ENCODE results near the gene ZRANB3. TPM values are rescaled to one million over a fixed set of nuclear protein-coding genes. Genes with fewer than 3 reads are reported as not detected.

ZRANB3 gene
- total and polyA plus RNA-seq, 10 of the 15 experiments (the other 5 are each of a cell fraction or from before 2014, with no cell fraction given) = 5.6 to 11.4 (median 9.9) TPM

GRCh38 chr2:135174810-135175093 lies 356.3 kb downstream of the ZRANB3 start:
- SMC1A ChIA-PET (ENCODE audit: uncharacterized antibody, unreplicated experiment) = no interaction called here
- Histone ChIP-seq H3K27me3 (replicated peaks in 1 of 2; ENCODE audit: control insufficient read depth in 2 of 2, insufficient read depth in 2 of 2, low read length in 1 of 2) (no peaks in the 10 kb centered on the region), H3K36me3 (ENCODE audit: control insufficient read depth in 2 of 2, insufficient read depth in 2 of 2, low read length in 1 of 2) (peaks cover 0 to 11% of the 10 kb centered on the region in 2 experiments; a peak in 1 of 4 replicates), H3K4me1 (ENCODE audit: control insufficient read depth, insufficient read depth, low read length) (no peaks in the 10 kb centered on the region), H2AFZ (ENCODE audit: control insufficient read depth, low read depth, low read length) (no peak overlapping the region), H3K27ac (ENCODE audit: control insufficient read depth, insufficient read depth) (no peak overlapping the region), H3K4me2 (ENCODE audit: control insufficient read depth, insufficient read depth) (no peak overlapping the region), H3K9me3 (replicated peaks; ENCODE audit: control insufficient read depth, insufficient read depth, low read length) (no peaks in the 10 kb centered on the region), H4K20me1 (ENCODE audit: control insufficient read depth, insufficient read depth) (no peaks in the 10 kb centered on the region), H3K79me2 (ENCODE audit: control insufficient read depth, insufficient read depth, low read length) (no peaks in the 10 kb centered on the region), H3K4me3 (no peak overlapping the region), H3K9ac (ENCODE audit: control insufficient read depth, insufficient read depth, low read length) (no peak overlapping the region)
- DNase-seq (ENCODE audit: low read depth, low spot score) (no peak), FAIRE-seq (no peak), ATAC-seq (no peak)
- POLR2A ChIA-PET = interaction anchor here (0.6 kb wide), 1 partner anchor 19 kb away, joined by 4 read pairs; no protein-coding TSS in a partner anchor
- no TSS peak for BruUV-seq (replicated peaks)
- RAD21 ChIA-PET (ENCODE audit: unreplicated experiment) = no interaction called here
- intact Hi-C loops (cut with micrococcal nuclease; ENCODE audit: unreplicated experiment) (no loop called here), in situ Hi-C loops (cut with MboI) (no loop called here)
- CTCF ChIA-PET = no interaction called here
- TF ChIP-seq DPF2 (IDR thresholded peaks at IDR 0.05) (no peak), ZNF207 (IDR thresholded peaks at IDR 0.05; ENCODE audit: borderline replicate concordance) (no peak), CREM (IDR thresholded peaks at IDR 0.05; ENCODE audit: low read depth) (no peak), NR2F1 (conservative IDR thresholded peaks at IDR 0.05) (no peak), BCL11A (IDR thresholded peaks at IDR 0.05; ENCODE audit: low read depth, low read length) (no peak), NKRF (conservative IDR thresholded peaks at IDR 0.05) (no peak)
- TF ChIP-seq, protein P1, sequence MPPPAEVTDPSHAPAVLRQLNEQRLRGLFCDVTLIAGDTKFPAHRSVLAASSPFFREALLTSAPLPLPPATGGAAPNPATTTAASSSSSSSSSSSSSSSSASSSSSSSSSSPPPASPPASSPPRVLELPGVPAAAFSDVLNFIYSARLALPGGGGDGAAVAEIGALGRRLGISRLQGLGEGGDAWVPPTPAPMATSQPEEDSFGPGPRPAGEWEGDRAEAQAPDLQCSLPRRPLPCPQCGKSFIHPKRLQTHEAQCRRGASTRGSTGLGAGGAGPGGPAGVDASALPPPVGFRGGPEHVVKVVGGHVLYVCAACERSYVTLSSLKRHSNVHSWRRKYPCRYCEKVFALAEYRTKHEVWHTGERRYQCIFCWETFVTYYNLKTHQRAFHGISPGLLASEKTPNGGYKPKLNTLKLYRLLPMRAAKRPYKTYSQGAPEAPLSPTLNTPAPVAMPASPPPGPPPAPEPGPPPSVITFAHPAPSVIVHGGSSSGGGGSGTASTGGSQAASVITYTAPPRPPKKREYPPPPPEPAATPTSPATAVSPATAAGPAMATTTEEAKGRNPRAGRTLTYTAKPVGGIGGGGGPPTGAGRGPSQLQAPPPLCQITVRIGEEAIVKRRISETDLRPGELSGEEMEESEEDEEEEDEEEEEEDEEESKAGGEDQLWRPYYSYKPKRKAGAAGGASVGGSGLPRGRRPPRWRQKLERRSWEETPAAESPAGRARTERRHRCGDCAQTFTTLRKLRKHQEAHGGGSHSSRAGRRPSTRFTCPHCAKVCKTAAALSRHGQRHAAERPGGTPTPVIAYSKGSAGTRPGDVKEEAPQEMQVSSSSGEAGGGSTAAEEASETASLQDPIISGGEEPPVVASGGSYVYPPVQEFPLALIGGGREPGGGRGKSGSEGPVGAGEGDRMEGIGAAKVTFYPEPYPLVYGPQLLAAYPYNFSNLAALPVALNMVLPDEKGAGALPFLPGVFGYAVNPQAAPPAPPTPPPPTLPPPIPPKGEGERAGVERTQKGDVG (CRISPR knock-in tag; IDR thresholded peaks at IDR 0.05) = no peak
- 95% methylated on average over 6 of the region's 6 CpGs for WGBS (ENCODE audit: insufficient coverage, insufficient replicate concordance, low lambda C conversion rate, missing lambda C conversion rate)

Data from GM12878 (cell line).